K562 (cell line): Measurements from ENCODE around the gene DEGS1. TPM values are rescaled to one million over a fixed set of nuclear protein-coding genes. Genes with fewer than 3 reads are reported as not detected.

Source experiments
- E2F8 ChIP-seq: fragments of 450-650 bp; IDR thresholded peaks from 2 replicates; pipeline ENCODE4 v1.7.1; 2018; ENCODE audit warnings: mild to moderate bottlenecking, low read depth; ENCODE audit not compliant: partially characterized antibody
- FOXJ2 ChIP-seq: fragments of 200-800 bp; sonication (Bioruptor generic); IDR thresholded peaks from 2 replicates; pipeline ENCODE4 v1.6.1; 2016; ENCODE audit warnings: missing genetic modification characterization, missing compliant biosample characterization
- GATAD2B ChIP-seq: fragments of 450-650 bp; IDR thresholded peaks from 2 replicates; pipeline ENCODE4 v1.6.1; 2017; ENCODE audit warnings: mild to moderate bottlenecking, borderline replicate concordance
- HDAC6 ChIP-seq: IDR thresholded peaks from 2 replicates; pipeline ENCODE4 v1.6.1; 2012; ENCODE audit warnings: low read depth, mild to moderate bottlenecking, control low read depth, inconsistent platforms, low read length, moderate library complexity
- IRF9 ChIP-seq: fragments of 450-650 bp; IDR thresholded peaks from 2 replicates; pipeline ENCODE4 v1.6.1; 2016; ENCODE audit warnings: missing biosample characterization, missing genetic modification characterization
- KAT7 ChIP-seq: sonication (generic); formaldehyde crosslinking; IDR thresholded peaks from 2 replicates; pipeline ENCODE4 v1.8.0; 2022; ENCODE audit warnings: missing genetic modification reagents, mild to moderate bottlenecking, borderline replicate concordance
- MAZ ChIP-seq, 2 experiments: fragments of 450-650 bp in 1 of 2; sonication (generic) in 1 of 2; formaldehyde crosslinking; IDR thresholded peaks in 1 of 2; conservative IDR thresholded peaks in 1 of 2; 2 replicates each; pipeline versions ENCODE4 v1.4.0 to v1.5.0; 2020; ENCODE audit warnings: mild to moderate bottlenecking in 1 of 2, missing genetic modification reagents in 1 of 2
- POLR2AphosphoS5 ChIP-seq: IDR thresholded peaks from 2 replicates; pipeline ENCODE4 v1.6.1; 2011; ENCODE audit warnings: mild to moderate bottlenecking, low read depth, low read length, moderate library complexity; ENCODE audit not compliant: control insufficient read depth, insufficient read depth
- SMAD1 ChIP-seq: fragments of 150-350 bp; IDR thresholded peaks from 2 replicates; pipeline ENCODE4 v1.6.1; 2014; ENCODE audit warnings: low read length, low read depth; ENCODE audit not compliant: partially characterized antibody
- SP1 ChIP-seq: sonication (generic); formaldehyde crosslinking; IDR thresholded peaks from 2 replicates; pipeline ENCODE4 v1.8.1; 2022; ENCODE audit warnings: mild to moderate bottlenecking, missing genetic modification reagents
- TAF9B ChIP-seq: fragments of 450-650 bp; IDR thresholded peaks from 2 replicates; pipeline ENCODE4 v1.6.1; 2018; ENCODE audit warnings: mild to moderate bottlenecking; ENCODE audit not compliant: partially characterized antibody
- ZFP36 ChIP-seq: fragments of 150-350 bp; IDR thresholded peaks from 2 replicates; pipeline ENCODE4 v1.6.1; 2018; ENCODE audit warnings: low read length, low read depth; ENCODE audit not compliant: partially characterized antibody
- ZNF280A ChIP-seq: fragments of 450-650 bp; IDR thresholded peaks from 2 replicates; pipeline ENCODE4 v1.6.1; 2018; ENCODE audit warnings: mild to moderate bottlenecking, low read depth; ENCODE audit not compliant: partially characterized antibody
- ZNF280B ChIP-seq: fragments of 250-450 bp; sonication (Bioruptor Pico); IDR thresholded peaks from 2 replicates; pipeline ENCODE4 v1.5.1; 2021; ENCODE audit warnings: mild to moderate bottlenecking
- ZNF311 ChIP-seq: fragments of 250-450 bp; sonication (Bioruptor Pico); IDR thresholded peaks from 2 replicates; pipeline ENCODE4 v1.4.0; 2020; ENCODE audit warnings: mild to moderate bottlenecking, moderate library complexity
- ZNF384 ChIP-seq: IDR thresholded peaks from 2 replicates; pipeline ENCODE4 v1.6.1; 2012; ENCODE audit warnings: low read depth, low read length, improper control_type of control experiment
- ZNF511 ChIP-seq: sonication (generic); formaldehyde crosslinking; IDR thresholded peaks from 2 replicates; pipeline ENCODE4 v1.8.0; 2022; ENCODE audit warnings: mild to moderate bottlenecking, missing genetic modification reagents
- ZNF655 ChIP-seq: fragments of 250-450 bp; sonication (Bioruptor Pico); IDR thresholded peaks from 2 replicates; pipeline ENCODE4 v1.5.0; 2021
- polyA plus RNA-seq, 8 experiments: library from polyadenylated mRNA; depleted of rRNA in 4 of 8; stranded (reverse) in 5 of 8; unstranded in 3 of 8; fragments of >200 nt; fragmentation: Nextera tagmentation in 2 of 8; fragmentation: Illumina TruSeq in 1 of 8; extraction: Ambion mirVana in 2 of 8; extraction: Trizol in 1 of 8; gene quantifications; 2 replicates each; pipeline versions ENCODE4 v1.2.1 to v1.2.3, GENCODE V29; 2011 to 2014; ENCODE audit warnings: inconsistent platforms in 1 of 8, missing spikeins in 1 of 8
- total RNA-seq, 7 experiments: library from RNA; depleted of rRNA in 6 of 7; stranded (reverse); fragments of >200 nt in 6 of 7; fragmentation: Illumina TruSeq in 2 of 7; extraction: Trizol in 2 of 7; gene quantifications; 2 replicates each; pipeline versions ENCODE4 v1.2.1 to v1.2.3, GENCODE V29; 2011 to 2021; ENCODE audit warnings: low replicate concordance in 1 of 7

The DEGS1 gene
- total and polyA plus RNA-seq, 9 of the 15 experiments (the other 6 are each of a cell fraction or from before 2014, with no cell fraction given) = 12.3 to 95.0 (median 38.8) TPM

GRCh38 chr1:224183591-224184312 lies 712 bp downstream of the DEGS1 start (continued):
- TF ChIP-seq ZNF655 (CRISPR knock-in tag) (no peak), ZFP36 (no peak), SP1 (CRISPR knock-in tag) (peak; percentile 45; the same call in 1 of the 2 replicates), E2F8 (peak; percentile 48), POLR2AphosphoS5 (no peak), ZNF311 (CRISPR knock-in tag) (no peak), GATAD2B (peak; percentile 2; the same call in 1 of the 2 replicates), KAT7 (CRISPR knock-in tag) (no peak), MAZ (CRISPR knock-in tag; conservative IDR thresholded peaks at IDR 0.05 in 1 of 2, IDR thresholded peaks at IDR 0.05 in 1 of 2) (no peak; a peak in 1 of 4 replicates), SMAD1 (no peak), IRF9 (tag) (no peak), FOXJ2 (tag) (no peak), ZNF280A (no peak), ZNF511 (peak; percentile 53; the same call in 1 of the 2 replicates), TAF9B (no peak), ZNF384 (no peak), HDAC6 (no peak), ZNF280B (CRISPR knock-in tag) (no peak)
